Stomach (tissue), 9 donors: ENCODE measurements around the gene TBL1XR1. TPM values are rescaled to one million over a fixed set of nuclear protein-coding genes. Genes with fewer than 3 reads are reported as not detected.

ENCODE experiments used
- DNase-seq, 2 donors: peaks; one replicate each; pipeline versions ENCODE4 v3.0.0 to v3.0.0-alpha.2; 2013 to 2019
- H3K27ac ChIP-seq, 5 donors: fragments of 200-600 bp in 4 of 5; sonication (generic) in 4 of 5; one replicate each; pipeline ENCODE4 v1.5.1; 2013 to 2019; ENCODE audit warnings: mild to moderate bottlenecking in 1 of 5, moderate library complexity in 1 of 5
- H3K27me3 ChIP-seq, 3 donors: fragments of 200-600 bp; sonication (generic); one replicate each; pipeline ENCODE4 v1.5.1; 2017 to 2019; ENCODE audit warnings: mixed run types in 1 of 3
- H3K36me3 ChIP-seq, 4 donors: fragments of 200-600 bp; sonication (generic); 1 replicate in 3 of 4; 2 replicates in 1 of 4; pipeline ENCODE4 v1.5.1; 2016 to 2019
- H3K4me1 ChIP-seq, 4 donors: fragments of 200-600 bp; sonication (generic); one replicate each; pipeline ENCODE4 v1.5.1; 2016 to 2019
- H3K4me3 ChIP-seq, 4 donors: fragments of 200-600 bp; sonication (generic) in 3 of 4; one replicate each; pipeline ENCODE4 v1.5.1; 2016 to 2019; ENCODE audit warnings: mild to moderate bottlenecking in 1 of 4
- H3K9me3 ChIP-seq, 4 donors: fragments of 200-600 bp; sonication (generic); one replicate each; pipeline ENCODE4 v1.5.1; 2016 to 2019
- EP300 ChIP-seq: sonication (generic); formaldehyde crosslinking; IDR thresholded peaks from one replicate; pipeline ENCODE4 v1.6.1; 2017; ENCODE audit warnings: antibody characterized with exemption
- POLR2A ChIP-seq, 4 donors: fragments of 450-650 bp; IDR thresholded peaks; one replicate each; pipeline ENCODE4 v1.6.1; 2016; ENCODE audit warnings: antibody characterized with exemption in 4 of 4, control low read depth in 2 of 4, mild to moderate bottlenecking in 1 of 4, moderate library complexity in 1 of 4
- POLR2AphosphoS5 ChIP-seq, 3 donors: sonication (generic); formaldehyde crosslinking; IDR thresholded peaks; one replicate each; pipeline ENCODE4 v1.6.1; 2016; ENCODE audit warnings: antibody characterized with exemption in 3 of 3
- WGBS, 5 donors: extraction: QIAGEN DNeasy Blood & Tissue Kit in 3 of 5; methylation state at CpG; one replicate each; pipeline versions ENCODE4 v1.1.5 to v1.1.7; 2013 to 2018; 5-methylcytosine and 5-hydroxymethylcytosine counted together
- intact Hi-C: fragments of 100-400 bp; cut with DNase I; formaldehyde crosslinking; loops from one replicate; pipeline ENCODE4 v1.15.1; 2023; ENCODE audit warnings: low total_unique reads
- polyA plus RNA-seq, 3 donors: library from polyadenylated mRNA; stranded (reverse); fragments of 200-250 nt; gene quantifications; one replicate each; pipeline ENCODE4 v1.2.3, GENCODE V29; 2013
- total RNA-seq, 5 donors: library from RNA; depleted of rRNA; stranded (reverse); fragments of >200 nt; gene quantifications; one replicate each; pipeline versions ENCODE4 v1.1.0 to v1.2.3, GENCODE V29; 2014 to 2016
- TF ChIP-seq, protein P1 (sequence below), 7 experiments: fragments of 450-650 bp in 4 of 7; fragments of 200-600 bp in 3 of 7; sonication (generic) in 3 of 7; IDR thresholded peaks; one replicate each; pipeline ENCODE4 v1.5.1; 2016 to 2019; ENCODE audit warnings: antibody characterized with exemption in 7 of 7, control low read depth in 2 of 7, mild to moderate bottlenecking in 1 of 7
- donor health status: healthy with polysubstance abuse.
- donor health status: Bipolar disorder and iron deficiency.
- donor health status: healthy.

Gene TBL1XR1
- total and polyA plus RNA-seq, 8 donors, result 11.6 to 217 (median 41.1) TPM

DNA sequence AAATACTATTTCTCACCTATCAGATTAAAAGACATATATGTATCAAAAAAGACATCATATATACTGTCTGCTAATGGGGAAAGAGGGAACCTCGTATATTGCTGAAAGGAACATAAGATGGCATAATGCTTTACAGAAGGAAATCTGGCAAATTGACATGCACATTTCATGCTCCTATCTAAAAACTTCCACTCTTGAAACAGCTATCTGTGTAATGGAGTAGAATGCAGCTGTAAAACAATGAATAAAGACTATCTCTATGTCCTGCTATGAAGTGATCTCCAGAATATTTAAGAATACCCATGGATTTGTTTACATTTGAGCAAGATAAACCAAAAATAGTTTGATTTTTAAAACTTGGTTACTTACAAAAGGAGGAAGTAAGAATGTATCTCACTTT is 107.4 kb downstream of the TBL1XR1 start:
- intact Hi-C loops, result no loop called here

DNA sequence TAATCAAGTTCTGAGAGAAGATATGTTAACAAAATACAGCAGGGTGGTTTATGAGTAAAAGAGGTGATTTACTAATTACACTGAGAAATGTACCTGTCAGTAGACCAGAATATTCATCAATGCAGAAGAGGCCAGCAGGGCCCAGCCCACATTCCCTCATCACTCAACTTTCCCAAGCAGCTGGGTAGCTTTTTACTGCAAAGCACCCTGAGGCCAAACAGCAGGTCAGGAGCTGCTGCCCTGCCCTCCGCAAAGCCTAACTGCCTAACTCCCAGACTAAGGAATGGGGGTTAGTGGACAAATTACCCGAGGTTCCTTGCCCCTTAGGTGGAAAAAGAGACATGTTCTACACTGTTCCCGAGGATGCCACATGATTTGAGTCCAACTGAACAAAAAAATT is 108.2 kb downstream of the TBL1XR1 start:
- TF ChIP-seq, protein P1, sequence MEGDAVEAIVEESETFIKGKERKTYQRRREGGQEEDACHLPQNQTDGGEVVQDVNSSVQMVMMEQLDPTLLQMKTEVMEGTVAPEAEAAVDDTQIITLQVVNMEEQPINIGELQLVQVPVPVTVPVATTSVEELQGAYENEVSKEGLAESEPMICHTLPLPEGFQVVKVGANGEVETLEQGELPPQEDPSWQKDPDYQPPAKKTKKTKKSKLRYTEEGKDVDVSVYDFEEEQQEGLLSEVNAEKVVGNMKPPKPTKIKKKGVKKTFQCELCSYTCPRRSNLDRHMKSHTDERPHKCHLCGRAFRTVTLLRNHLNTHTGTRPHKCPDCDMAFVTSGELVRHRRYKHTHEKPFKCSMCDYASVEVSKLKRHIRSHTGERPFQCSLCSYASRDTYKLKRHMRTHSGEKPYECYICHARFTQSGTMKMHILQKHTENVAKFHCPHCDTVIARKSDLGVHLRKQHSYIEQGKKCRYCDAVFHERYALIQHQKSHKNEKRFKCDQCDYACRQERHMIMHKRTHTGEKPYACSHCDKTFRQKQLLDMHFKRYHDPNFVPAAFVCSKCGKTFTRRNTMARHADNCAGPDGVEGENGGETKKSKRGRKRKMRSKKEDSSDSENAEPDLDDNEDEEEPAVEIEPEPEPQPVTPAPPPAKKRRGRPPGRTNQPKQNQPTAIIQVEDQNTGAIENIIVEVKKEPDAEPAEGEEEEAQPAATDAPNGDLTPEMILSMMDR (IDR thresholded peaks at IDR 0.05), result no peak
- TF ChIP-seq EP300 (no peak), POLR2AphosphoS5 (IDR thresholded peaks at IDR 0.05) (no peak), POLR2A (IDR thresholded peaks at IDR 0.05) (no peak)
- no peak overlapping the region for H3K4me3 ChIP-seq
- 72 to 95% (median 88%) methylated on average over 3 of the region's 3 CpGs for WGBS, 5 donors
- intact Hi-C loops, result no loop called here
- H3K27me3 ChIP-seq, result no peaks in the 10 kb centered on the region
- no peak overlapping the region for H3K27ac ChIP-seq
- DNase-seq, result no peak
- no peaks in the 10 kb centered on the region for H3K36me3 ChIP-seq
- no peaks in the 10 kb centered on the region for H3K9me3 ChIP-seq
- peaks cover 0 to 41% (median 17%) of the 10 kb centered on the region in 4 donors for H3K4me1 ChIP-seq

More for the DNA sequence above, 107.4 kb downstream of the TBL1XR1 start:
- TF ChIP-seq, protein P1 (IDR thresholded peaks at IDR 0.05), result no peak
- no peak for TF ChIP-seq POLR2A (IDR thresholded peaks at IDR 0.05)
- TF ChIP-seq EP300, result no peak
- TF ChIP-seq POLR2AphosphoS5 (IDR thresholded peaks at IDR 0.05), result no peak
- Histone ChIP-seq H3K4me1 (peaks cover 0 to 41% (median 17%) of the 10 kb centered on the region in 4 donors), H3K27me3 (no peaks in the 10 kb centered on the region), H3K27ac (no peak overlapping the region), H3K9me3 (no peaks in the 10 kb centered on the region), H3K4me3 (no peak overlapping the region), H3K36me3 (no peaks in the 10 kb centered on the region)
- WGBS, 5 donors, result 60 to 76% (median 68%) methylated on average over 1 of the region's 1 CpG
- DNase-seq, result no peak

DNA sequence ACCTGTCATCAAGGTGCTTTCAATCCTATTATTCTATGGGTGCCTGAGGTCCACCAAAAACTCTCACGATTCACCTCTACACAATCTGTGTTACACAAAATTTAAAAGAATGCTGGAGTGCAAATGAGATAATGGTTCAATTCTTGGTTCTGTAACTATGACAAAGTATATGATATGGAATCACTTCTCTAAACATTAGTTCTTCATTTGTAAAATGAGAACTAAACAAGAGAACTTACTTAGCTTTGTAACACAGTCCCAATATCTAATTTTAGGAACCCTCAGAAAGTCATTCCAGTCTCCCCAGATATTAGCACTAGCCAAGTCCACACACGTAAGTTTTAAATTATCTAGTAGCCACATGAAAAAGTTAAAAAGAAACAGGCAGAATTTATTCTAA is 111.5 kb downstream of the TBL1XR1 start:
- WGBS, 5 donors, result 45 to 87% (median 67%) methylated on average over 2 of the region's 2 CpGs
- H3K27me3 ChIP-seq, result no peaks in the 10 kb centered on the region
- DNase-seq, result no peak
- no peaks in the 10 kb centered on the region for H3K9me3 ChIP-seq
- H3K4me1 ChIP-seq, result peaks cover 0 to 41% (median 17%) of the 10 kb centered on the region in 4 donors
- H3K4me3 ChIP-seq, result no peak overlapping the region
- intact Hi-C loops, result no loop called here
- no peaks in the 10 kb centered on the region for H3K36me3 ChIP-seq
- H3K27ac ChIP-seq, result no peak overlapping the region
- TF ChIP-seq, protein P1 (IDR thresholded peaks at IDR 0.05), result no peak
- TF ChIP-seq POLR2A (IDR thresholded peaks at IDR 0.05) (no peak), EP300 (no peak), POLR2AphosphoS5 (IDR thresholded peaks at IDR 0.05) (no peak)

DNA sequence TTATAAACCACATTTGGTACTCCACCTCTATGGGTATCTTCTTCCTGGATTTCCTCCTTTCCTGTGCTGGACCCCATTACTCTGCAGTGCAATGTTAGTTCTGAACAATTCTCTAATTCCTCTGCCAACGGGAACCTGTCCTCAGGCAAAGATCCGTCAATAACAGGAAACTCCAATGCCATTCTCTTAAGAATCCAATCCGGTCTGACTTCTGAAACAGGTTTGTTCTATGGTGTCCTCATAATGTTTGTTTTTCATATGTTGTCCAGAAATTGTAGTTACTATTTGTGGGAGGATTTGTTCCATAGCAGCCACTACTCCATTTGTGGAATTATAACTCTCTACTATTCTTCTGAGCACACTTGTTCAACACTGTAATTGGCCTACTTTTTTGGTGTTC is 112.7 kb downstream of the TBL1XR1 start:
- Histone ChIP-seq H3K4me1 (peaks cover 0 to 39% (median 18%) of the 10 kb centered on the region in 4 donors), H3K36me3 (no peaks in the 10 kb centered on the region), H3K9me3 (no peaks in the 10 kb centered on the region), H3K4me3 (no peak overlapping the region), H3K27me3 (no peaks in the 10 kb centered on the region), H3K27ac (no peak overlapping the region)
- TF ChIP-seq, protein P1 (IDR thresholded peaks at IDR 0.05), result no peak
- TF ChIP-seq POLR2A (IDR thresholded peaks at IDR 0.05), result no peak
- TF ChIP-seq POLR2AphosphoS5 (IDR thresholded peaks at IDR 0.05), result no peak
- no peak for TF ChIP-seq EP300
- 87 to 93% (median 89%) methylated on average over 3 of the region's 3 CpGs for WGBS, 5 donors
- DNase-seq, result no peak
- intact Hi-C loops, result no loop called here
